ENCODE measurements around the gene EXD3. TPM values are rescaled to one million over a fixed set of nuclear protein-coding genes. Genes with fewer than 3 reads are reported as not detected.

EXD3 gene
- total RNA-seq, 1 donor from 2014 or later, result 19.9 TPM

- no peak overlapping the region for H3K4me3 Mint-ChIP-seq (ENCODE audit: unreplicated experiment)
- DNase-seq (ENCODE audit: low spot score), result no peak
- H3K27me3 Mint-ChIP-seq (ENCODE audit: unreplicated experiment), result peaks cover 10% of the 10 kb centered on the region
- no peak overlapping the region for H3K27ac Mint-ChIP-seq (ENCODE audit: unreplicated experiment)
- H3K4me1 Mint-ChIP-seq (ENCODE audit: unreplicated experiment), result peaks cover 21% of the 10 kb centered on the region
- TF ChIP-seq CTCF (IDR thresholded peaks at IDR 0.05; ENCODE audit: unreplicated experiment), result no peak
- no peaks in the 10 kb centered on the region for H3K9me3 Mint-ChIP-seq (ENCODE audit: unreplicated experiment)
- peaks cover 24% of the 10 kb centered on the region for H3K36me3 Mint-ChIP-seq (ENCODE audit: low read depth, unreplicated experiment)
Measured at GRCh38 chr9:137272241-137273094, 150.5 kb downstream of the EXD3 start.

- Mint-ChIP-seq H3K9me3 (ENCODE audit: unreplicated experiment) (no peaks in the 10 kb centered on the region), H3K4me3 (ENCODE audit: unreplicated experiment) (peak overlapping the region; percentile 56), H3K27me3 (ENCODE audit: unreplicated experiment) (peaks cover 10% of the 10 kb centered on the region), H3K4me1 (ENCODE audit: unreplicated experiment) (peaks cover 16% of the 10 kb centered on the region), H3K36me3 (ENCODE audit: low read depth, unreplicated experiment) (peaks cover 24% of the 10 kb centered on the region), H3K27ac (ENCODE audit: unreplicated experiment) (no peak overlapping the region)
- no peak for DNase-seq (ENCODE audit: low spot score)
- no peak for TF ChIP-seq CTCF (IDR thresholded peaks at IDR 0.05; ENCODE audit: unreplicated experiment)
Measured at GRCh38 chr9:137271696-137272076, 151.3 kb downstream of the EXD3 start.

DNA sequence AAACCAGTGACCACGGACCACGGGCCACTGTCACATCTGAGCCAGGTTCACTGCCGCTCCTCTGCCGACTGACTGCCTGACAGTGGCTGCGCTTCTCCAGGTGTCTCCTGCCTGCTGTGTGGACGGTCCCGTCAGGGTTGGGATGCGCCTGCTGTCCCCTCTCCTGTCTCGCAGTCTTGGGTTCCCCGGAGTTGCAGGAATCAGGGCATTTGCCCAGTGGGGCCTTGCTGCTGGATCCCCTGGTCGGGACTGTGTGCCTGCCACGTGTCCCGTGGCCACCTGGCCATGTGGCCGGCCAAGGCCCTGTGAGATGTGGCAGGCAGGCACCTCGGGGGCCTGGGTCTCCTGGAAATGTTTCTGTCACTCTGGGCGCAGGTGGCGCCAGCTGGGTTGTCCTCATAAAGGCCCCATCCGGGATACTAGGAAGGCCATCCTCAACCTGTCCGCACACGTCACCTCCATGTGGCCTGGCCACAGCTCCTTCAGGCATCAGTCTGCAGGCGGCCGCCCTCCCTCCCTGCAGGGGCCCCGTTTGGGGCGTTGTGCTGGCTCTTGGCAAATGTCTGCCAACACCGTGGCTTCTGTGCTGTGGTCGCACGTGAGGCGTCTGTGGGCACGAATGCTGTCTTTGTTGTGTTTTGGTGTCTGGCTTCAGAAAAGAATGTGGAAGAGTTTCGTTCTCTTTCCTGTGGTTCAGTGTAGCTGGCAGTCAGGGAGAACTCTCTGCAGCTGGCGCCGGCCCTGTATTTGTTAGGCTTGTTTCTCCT is 151.8 kb downstream of the EXD3 start:
- DNase-seq (ENCODE audit: low spot score), result no peak
- Mint-ChIP-seq H3K4me1 (ENCODE audit: unreplicated experiment) (peaks cover 14% of the 10 kb centered on the region), H3K4me3 (ENCODE audit: unreplicated experiment) (peak overlapping the region; percentile 56), H3K27me3 (ENCODE audit: unreplicated experiment) (peaks cover 10% of the 10 kb centered on the region), H3K27ac (ENCODE audit: unreplicated experiment) (no peak overlapping the region), H3K36me3 (ENCODE audit: low read depth, unreplicated experiment) (peaks cover 24% of the 10 kb centered on the region), H3K9me3 (ENCODE audit: unreplicated experiment) (no peaks in the 10 kb centered on the region)
- no peak for TF ChIP-seq CTCF (IDR thresholded peaks at IDR 0.05; ENCODE audit: unreplicated experiment)

GRCh38 chr9:137269231-137269772 is 153.7 kb downstream of the EXD3 start:
- Mint-ChIP-seq H3K4me3 (ENCODE audit: unreplicated experiment) (peak overlapping the region; percentile 21), H3K27me3 (ENCODE audit: unreplicated experiment) (peaks cover 5% of the 10 kb centered on the region), H3K9me3 (ENCODE audit: unreplicated experiment) (no peaks in the 10 kb centered on the region), H3K27ac (ENCODE audit: unreplicated experiment) (peak overlapping the region; percentile 62), H3K36me3 (ENCODE audit: low read depth, unreplicated experiment) (peaks cover 24% of the 10 kb centered on the region), H3K4me1 (ENCODE audit: unreplicated experiment) (peaks cover under 1% of the 10 kb centered on the region)
- DNase-seq (ENCODE audit: low spot score), result no peak
- no peak for TF ChIP-seq CTCF (IDR thresholded peaks at IDR 0.05; ENCODE audit: unreplicated experiment)

Data from endothelial cell (in vitro differentiated cells).